NB4 (cell line): ENCODE results near the gene SHC2.

Experiments
- CTCF ChIP-seq: IDR thresholded peaks from one replicate; pipeline ENCODE4 v1.5.1; 2012; ENCODE audit warnings: low read depth, low read length
- MAX ChIP-seq: IDR thresholded peaks from 2 replicates; pipeline ENCODE4 v1.6.1; 2011; ENCODE audit warnings: low read depth, low read length
- MYC ChIP-seq: IDR thresholded peaks from 2 replicates; pipeline ENCODE4 v1.6.1; 2011; ENCODE audit warnings: low read depth, low read length
- POLR2A ChIP-seq: IDR thresholded peaks from 2 replicates; pipeline ENCODE4 v1.6.1; 2011; ENCODE audit warnings: mild to moderate bottlenecking; ENCODE audit not compliant: insufficient read length; ENCODE audit errors: extremely low read depth

- TF ChIP-seq CTCF = no peak
- no peak for TF ChIP-seq POLR2A
- TF ChIP-seq MYC = no peak
- no peak for TF ChIP-seq MAX
Measured at GRCh38 chr19:437041-437440, 23.8 kb downstream of the SHC2 start.
